Osteoblast (primary cell): ENCODE data around the gene RALGPS2. TPM values are rescaled to one million over a fixed set of nuclear protein-coding genes. Genes with fewer than 3 reads are reported as not detected.

Source experiments
- DNase-seq: peaks from one replicate; pipeline ENCODE4 v3.0.0; 2011; ENCODE audit warnings: low spot score, mixed read lengths; ENCODE audit not compliant: insufficient read length; ENCODE audit errors: missing footprints
- H2AFZ ChIP-seq: 2 replicates; pipeline ENCODE4 v1.6.0; 2011; ENCODE audit warnings: mild to moderate bottlenecking, low read length
- H3K27ac ChIP-seq: 2 replicates; pipeline ENCODE4 v1.5.1; 2011; ENCODE audit warnings: mild to moderate bottlenecking, low read depth, low read length, moderate library complexity
- H3K27me3 ChIP-seq: 2 replicates; pipeline ENCODE4 v1.6.0; 2012; ENCODE audit warnings: mild to moderate bottlenecking, control low read depth, inconsistent platforms, low read length, moderate library complexity; ENCODE audit not compliant: insufficient read depth
- H3K36me3 ChIP-seq: 2 replicates; pipeline ENCODE4 v1.5.1; 2011; ENCODE audit warnings: mild to moderate bottlenecking, low read length, control low read depth, moderate library complexity; ENCODE audit not compliant: insufficient read depth
- H3K4me1 ChIP-seq: 2 replicates; pipeline ENCODE4 v1.5.1; 2011; ENCODE audit warnings: mild to moderate bottlenecking, low read length, control low read depth, moderate library complexity; ENCODE audit not compliant: insufficient read depth
- H3K4me2 ChIP-seq: 2 replicates; pipeline ENCODE4 v1.6.0; 2011; ENCODE audit warnings: mild to moderate bottlenecking, low read length; ENCODE audit not compliant: insufficient read depth
- H3K4me3 ChIP-seq: fragments of 200-600 bp; sonication (generic); 3 replicates; pipeline ENCODE4 v1.5.1; 2012; ENCODE audit warnings: mild to moderate bottlenecking, low read length, inconsistent platforms; ENCODE audit not compliant: insufficient read depth
- H3K79me2 ChIP-seq: 2 replicates; pipeline ENCODE4 v1.6.0; 2012; ENCODE audit warnings: mild to moderate bottlenecking, low read length, control low read depth, inconsistent platforms; ENCODE audit not compliant: insufficient read depth
- H3K9me3 ChIP-seq: 2 replicates; pipeline ENCODE4 v1.5.1; 2011; ENCODE audit warnings: low read depth, low read length, control low read depth
- H4K20me1 ChIP-seq: 2 replicates; pipeline ENCODE4 v1.6.0; 2012; ENCODE audit warnings: mild to moderate bottlenecking, low read length, control low read depth; ENCODE audit not compliant: insufficient read depth
- CTCF ChIP-seq: IDR thresholded peaks from 2 replicates; pipeline ENCODE4 v1.5.1; 2011; ENCODE audit warnings: mild to moderate bottlenecking, low read depth, low read length, moderate library complexity; ENCODE audit errors: extremely low read depth
- total RNA-seq: library from RNA; depleted of rRNA; stranded (reverse); fragments of >200 nt; gene quantifications from 2 replicates; pipeline ENCODE4 v1.2.3, GENCODE V29; 2012

Gene RALGPS2
- total RNA-seq, 1 donor: 40.2 TPM

GRCh38 chr1:178927003-178927402, 202.0 kb downstream of the RALGPS2 start:
- Histone ChIP-seq H3K9me3 (no peaks in the 10 kb centered on the region), H3K4me3 (no peak overlapping the region), H3K27ac (no peak overlapping the region), H4K20me1 (no peaks in the 10 kb centered on the region), H3K36me3 (no peaks in the 10 kb centered on the region), H3K27me3 (no peaks in the 10 kb centered on the region), H2AFZ (no peak overlapping the region), H3K4me2 (no peak overlapping the region), H3K79me2 (no peaks in the 10 kb centered on the region), H3K4me1 (peaks cover 4% of the 10 kb centered on the region)
- DNase-seq: no peak
- no peak for TF ChIP-seq CTCF

- H2AFZ ChIP-seq: no peak overlapping the region
- no peaks in the 10 kb centered on the region for H4K20me1 ChIP-seq
- H3K36me3 ChIP-seq: no peaks in the 10 kb centered on the region
- H3K4me2 ChIP-seq: no peak overlapping the region
- no peak overlapping the region for H3K4me3 ChIP-seq
- no peak for TF ChIP-seq CTCF
- no peaks in the 10 kb centered on the region for H3K79me2 ChIP-seq
- no peaks in the 10 kb centered on the region for H3K27me3 ChIP-seq
- no peak overlapping the region for H3K27ac ChIP-seq
- no peak for DNase-seq
- peaks cover 5% of the 10 kb centered on the region for H3K4me1 ChIP-seq
- no peaks in the 10 kb centered on the region for H3K9me3 ChIP-seq
Measured at GRCh38 chr1:178928041-178928440, 203.0 kb downstream of the RALGPS2 start.

GRCh38 chr1:178928976-178929375, 203.9 kb downstream of the RALGPS2 start:
- H3K4me1 ChIP-seq: peaks cover 5% of the 10 kb centered on the region
- no peak overlapping the region for H3K27ac ChIP-seq
- no peak for TF ChIP-seq CTCF

GRCh38 chr1:178931858-178932551, 207.0 kb downstream of the RALGPS2 start:
- H3K4me1 ChIP-seq: peaks cover 5% of the 10 kb centered on the region
- H3K4me3 ChIP-seq: no peak overlapping the region
- no peaks in the 10 kb centered on the region for H3K79me2 ChIP-seq
- H4K20me1 ChIP-seq: no peaks in the 10 kb centered on the region
- no peaks in the 10 kb centered on the region for H3K27me3 ChIP-seq
- no peaks in the 10 kb centered on the region for H3K36me3 ChIP-seq
- no peak overlapping the region for H2AFZ ChIP-seq
- TF ChIP-seq CTCF: no peak
- H3K4me2 ChIP-seq: no peak overlapping the region
- H3K9me3 ChIP-seq: no peaks in the 10 kb centered on the region
- peak; percentile 30 for DNase-seq
- no peak overlapping the region for H3K27ac ChIP-seq

More at GRCh38 chr1:178928976-178929375, 203.9 kb downstream of the RALGPS2 start:
- Histone ChIP-seq H3K4me3 (no peak overlapping the region), H3K27me3 (no peaks in the 10 kb centered on the region), H3K36me3 (no peaks in the 10 kb centered on the region), H2AFZ (no peak overlapping the region), H3K4me2 (no peak overlapping the region), H3K9me3 (no peaks in the 10 kb centered on the region), H4K20me1 (no peaks in the 10 kb centered on the region), H3K79me2 (no peaks in the 10 kb centered on the region)
- DNase-seq: no peak
